CD4-positive, alpha-beta T cell (primary cell): Measurements from ENCODE around the gene AGXT. TPM values are rescaled to one million over a fixed set of nuclear protein-coding genes. Genes with fewer than 3 reads are reported as not detected.
"Not testable (repeated sequence)": the region's sequence is repeated elsewhere in the genome, so short reads cannot be mapped to it uniquely, and the experiment has no call there.

Experiments used
- ATAC-seq: fragments of 200-7000 bp; cut with Tn5 transposase; one replicate; pipeline ENCODE4 v1.10.0; 2022; ENCODE audit warnings: mild to moderate bottlenecking; ENCODE audit not compliant: poor library complexity
- CTCF ChIA-PET: fragments of 350-600 bp; sonication (Branson Sonifier 250); formaldehyde crosslinking; loops from one replicate; lab custom pipeline; 2021; ENCODE audit warnings: antibody characterized with exemption, inconsistent platforms; lab: Charles Lee
- POLR2A ChIA-PET: fragments of 350-600 bp; sonication (Branson Sonifier 250); formaldehyde crosslinking; loops from one replicate; lab custom pipeline; 2021; ENCODE audit warnings: antibody characterized with exemption, inconsistent platforms; lab: Charles Lee
- DNase-seq, 14 experiments: peaks; one replicate each; pipeline ENCODE4 v3.0.0-alpha.2; 2013 to 2020; ENCODE audit warnings: mixed read lengths in 2 of 14
- H3K27ac ChIP-seq, 2 donors: one replicate each; pipeline versions ENCODE4 v1.5.1 to v1.7.0; 2013; ENCODE audit warnings: low read length in 2 of 2, low read depth in 1 of 2, mild to moderate bottlenecking in 1 of 2
- H3K27me3 ChIP-seq, 2 experiments: 1 replicate in 1 of 2; 2 replicates in 1 of 2; pipeline versions ENCODE4 v1.6.1 to v1.7.0; 2013; ENCODE audit warnings: low read length in 2 of 2, control low read depth in 1 of 2, mild to moderate bottlenecking in 1 of 2, moderate library complexity in 1 of 2; ENCODE audit not compliant: insufficient read depth in 2 of 2, control insufficient read depth in 1 of 2
- H3K36me3 ChIP-seq: one replicate; pipeline ENCODE4 v1.6.1; 2013; ENCODE audit warnings: low read length, control low read depth; ENCODE audit not compliant: insufficient read depth
- H3K4me1 ChIP-seq: one replicate; pipeline ENCODE4 v1.6.1; 2013; ENCODE audit warnings: low read length, control low read depth; ENCODE audit not compliant: insufficient read depth
- H3K4me3 ChIP-seq: one replicate; pipeline ENCODE4 v1.5.1; 2013; ENCODE audit warnings: mild to moderate bottlenecking, low read length, moderate library complexity
- H3K9me3 ChIP-seq, 2 experiments: 1 replicate in 1 of 2; 2 replicates in 1 of 2; pipeline versions ENCODE4 v1.6.1 to v1.7.0; 2013; ENCODE audit warnings: low read length in 2 of 2, mild to moderate bottlenecking in 2 of 2, control low read depth in 1 of 2, moderate library complexity in 1 of 2; ENCODE audit not compliant: control insufficient read depth in 1 of 2, insufficient read depth in 1 of 2
- H3K27ac Mint-ChIP-seq: one replicate; pipeline ENCODE4 v1.8.0; 2020; ENCODE audit warnings: mixed read lengths
- H3K27me3 Mint-ChIP-seq: one replicate; pipeline ENCODE4 v1.8.0; 2021; ENCODE audit warnings: mixed read lengths
- H3K36me3 Mint-ChIP-seq: one replicate; pipeline ENCODE4 v1.8.0; 2021; ENCODE audit warnings: low read depth, mixed read lengths
- H3K4me1 Mint-ChIP-seq: one replicate; pipeline ENCODE4 v1.8.0; 2021; ENCODE audit warnings: low read depth, mixed read lengths
- H3K4me3 Mint-ChIP-seq: one replicate; pipeline ENCODE4 v1.8.0; 2020; ENCODE audit warnings: mild to moderate bottlenecking, mixed read lengths
- H3K9me3 Mint-ChIP-seq: one replicate; pipeline ENCODE4 v1.8.0; 2020; ENCODE audit warnings: mixed read lengths
- CTCF ChIP-seq: fragments of 200-600 bp; IDR thresholded peaks from one replicate; pipeline ENCODE4 v1.8.0; 2022; ENCODE audit warnings: antibody characterized with exemption, mild to moderate bottlenecking
- intact Hi-C, 2 experiments: fragments of 100-400 bp; cut with DNase I in 1 of 2; cut with micrococcal nuclease in 1 of 2; formaldehyde crosslinking; loops; one replicate each; pipeline versions ENCODE4 v1.15.1 to v1.9.0; 2023 to 2025; cut with DNase I, micrococcal nuclease
- total RNA-seq, 174 experiments: library from RNA in 2 of 174; stranded (reverse) in 2 of 174; gene quantifications; one replicate each; pipeline ENCODE4 v1.2.3 and lab custom pipeline; 2021 to 2026

AGXT gene
- total RNA-seq, 2 experiments from 2014 or later, result not detected

GRCh38 chr2:240837621-240838020, 31.0 kb upstream of the AGXT start:
- no peaks in the 10 kb centered on the region for H3K9me3 Mint-ChIP-seq
- H3K27me3 Mint-ChIP-seq, result peaks cover 11% of the 10 kb centered on the region
- ChIA-PET POLR2A (no interaction called here), CTCF (no interaction called here)
- Histone ChIP-seq H3K27ac (no peak overlapping the region), H3K9me3 (no peaks in the 10 kb centered on the region), H3K36me3 (no peaks in the 10 kb centered on the region), H3K4me3 (no peak overlapping the region), H3K27me3 (peaks cover 0 to 4% of the 10 kb centered on the region in 2 experiments), H3K4me1 (peaks cover 4% of the 10 kb centered on the region)
- ATAC-seq (no peak), DNase-seq (no peak)
- intact Hi-C loops, result loop anchor here in 1 of 2 experiments (10.0 kb wide), 3 partner anchors 253 to 867 kb away; partner anchors contain the start of genes CAPN10 and ING5
- no peak for TF ChIP-seq CTCF
- H3K27ac Mint-ChIP-seq, result no peak overlapping the region
- H3K36me3 Mint-ChIP-seq, result no peaks in the 10 kb centered on the region
- H3K4me1 Mint-ChIP-seq, result no peaks in the 10 kb centered on the region
- H3K4me3 Mint-ChIP-seq, result no peak overlapping the region

GRCh38 chr2:240839152-240840143, 29.2 kb upstream of the AGXT start:
- Histone ChIP-seq H3K4me3 (no peak overlapping the region), H3K27me3 (peaks cover 0 to 4% of the 10 kb centered on the region in 2 experiments), H3K9me3 (no peaks in the 10 kb centered on the region), H3K27ac (no peak overlapping the region), H3K4me1 (no peaks in the 10 kb centered on the region), H3K36me3 (no peaks in the 10 kb centered on the region)
- no peaks in the 10 kb centered on the region for H3K4me1 Mint-ChIP-seq
- ATAC-seq (no peak), DNase-seq (no peak)
- H3K36me3 Mint-ChIP-seq, result no peaks in the 10 kb centered on the region
- H3K4me3 Mint-ChIP-seq, result no peak overlapping the region
- H3K27me3 Mint-ChIP-seq, result peaks cover 11% of the 10 kb centered on the region
- POLR2A ChIA-PET, result interaction anchor here (1.6 kb wide), 1 partner anchor 274 kb away, joined by 3 read pairs; no protein-coding TSS in a partner anchor
- CTCF ChIA-PET, result interaction anchor here (1.1 kb wide), 1 partner anchor 37 kb away, joined by 3 read pairs; no protein-coding TSS in a partner anchor
- no peaks in the 10 kb centered on the region for H3K9me3 Mint-ChIP-seq
- H3K27ac Mint-ChIP-seq, result no peak overlapping the region
- no peak for TF ChIP-seq CTCF
- intact Hi-C loops, result loop anchor here (1.0 to 10.0 kb wide), 5 partner anchors 255 to 865 kb away; partner anchors contain the start of genes CAPN10 (in 1 of the 2) and ING5 (in 1 of the 2)

- no peak overlapping the region for H3K27ac Mint-ChIP-seq
- Histone ChIP-seq H3K27ac (no peak overlapping the region), H3K36me3 (no peaks in the 10 kb centered on the region), H3K27me3 (peaks cover 0 to 4% of the 10 kb centered on the region in 2 experiments), H3K4me3 (no peak overlapping the region), H3K4me1 (no peaks in the 10 kb centered on the region), H3K9me3 (no peaks in the 10 kb centered on the region)
- ChIA-PET POLR2A (interaction anchor here (1.2 to 1.6 kb wide), 2 partner anchors 275 to 326 kb away, joined by 3 read pairs; no protein-coding TSS in a partner anchor), CTCF (interaction anchor here (0.7 to 1.1 kb wide), 3 partner anchors 20 to 92 kb away, joined by 3 read pairs; no protein-coding TSS in a partner anchor)
- intact Hi-C loops, result loop anchor here (1.0 to 2.0 kb wide), 2 partner anchors 326 to 328 kb away; no protein-coding TSS in a partner anchor
- no peak overlapping the region for H3K4me3 Mint-ChIP-seq
- ATAC-seq (no peak), DNase-seq (peak in 5 of 14 experiments; percentile 13 to 45 (median 34))
- H3K4me1 Mint-ChIP-seq, result no peaks in the 10 kb centered on the region
- peak; percentile 16 for TF ChIP-seq CTCF
- peaks cover 7% of the 10 kb centered on the region for H3K27me3 Mint-ChIP-seq
- H3K36me3 Mint-ChIP-seq, result no peaks in the 10 kb centered on the region
- H3K9me3 Mint-ChIP-seq, result no peaks in the 10 kb centered on the region
Observed at GRCh38 chr2:240840435-240841060, 28.1 kb upstream of the AGXT start.

GRCh38 chr2:240846309-240846708, 22.3 kb upstream of the AGXT start:
- H3K36me3 Mint-ChIP-seq, H3K36me3 ChIP-seq, intact Hi-C loops, H3K27me3 ChIP-seq, H3K4me1 ChIP-seq, H3K9me3 ChIP-seq, H3K4me1 Mint-ChIP-seq, H3K27ac ChIP-seq, H3K9me3 Mint-ChIP-seq, H3K27ac Mint-ChIP-seq, POLR2A ChIA-PET, ATAC-seq, H3K4me3 ChIP-seq, H3K27me3 Mint-ChIP-seq, DNase-seq, CTCF ChIA-PET, H3K4me3 Mint-ChIP-seq: not testable (repeated sequence)
